ENCODE data around the gene PUSL1.

Gene PUSL1

DNA sequence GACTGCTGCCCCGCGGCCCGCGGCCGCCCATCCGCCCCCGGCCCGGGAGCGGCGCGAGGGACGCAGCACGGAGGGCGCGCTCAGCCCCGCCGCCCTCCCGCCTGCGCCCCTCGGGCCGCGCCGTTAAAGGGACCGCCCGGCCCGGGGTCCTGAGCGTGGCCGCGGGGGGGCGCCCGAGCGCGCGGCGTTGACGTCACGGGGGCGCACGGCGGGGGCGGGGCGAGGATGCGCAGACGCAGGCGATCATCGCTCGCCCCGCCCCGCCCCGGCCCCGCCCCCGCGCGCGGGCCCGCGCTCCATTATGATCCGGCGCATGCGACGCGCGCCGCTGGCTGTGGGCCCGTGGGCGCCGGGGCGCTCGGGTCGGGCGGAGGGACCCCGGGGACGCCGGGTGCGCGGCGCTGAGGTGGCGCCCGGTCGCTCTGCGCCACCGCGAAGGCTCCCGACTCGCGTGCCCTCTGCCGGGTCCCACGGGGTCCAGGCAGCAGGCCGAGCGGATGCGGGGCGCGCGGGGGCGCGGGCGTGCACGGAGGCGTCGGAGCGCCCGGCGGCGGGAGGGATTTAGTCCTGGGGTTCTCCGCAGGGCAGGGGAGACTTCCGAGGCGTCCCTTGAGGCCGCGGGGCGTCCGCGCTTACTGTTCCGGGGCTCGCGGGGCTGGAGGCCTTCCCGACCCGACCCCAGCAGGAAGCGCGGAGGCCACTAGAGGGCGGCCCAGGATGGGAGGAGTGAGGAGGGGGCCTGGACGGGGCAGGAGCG lies 41.0 kb downstream of the PUSL1 start, which contains the start of gene DVL1:
Gene DVL1 (minus strand): TSS at position 163 of the 757 bp plus-strand sequence. CDS start 353 bp downstream, outside the sequence.
- no CpG with 5 or more reads among the region's 122 CpGs for WGBS (ENCODE audit: extremely low coverage, insufficient coverage, insufficient read length)
- Histone ChIP-seq H3K27me3 (ENCODE audit: insufficient read depth, low read length) (peaks cover 5% of the 10 kb centered on the region), H3K79me1 (ENCODE audit: low read length) (peaks cover 14% of the 10 kb centered on the region), H3K14ac (ENCODE audit: low read length) (peak within 1 kb of the TSS; percentile 96), H3K4ac (ENCODE audit: low read depth, low read length) (peak within 1 kb of the TSS; percentile 94), H3K36me3 (ENCODE audit: control insufficient read depth in 1 of 2, insufficient read depth in 2 of 2, low read length in 2 of 2) (peaks cover 25 to 30% of the 10 kb centered on the region in 2 experiments), H2BK5ac (ENCODE audit: low read depth, low read length, poor library complexity) (peak within 1 kb of the TSS; percentile 85), H2BK120ac (ENCODE audit: insufficient read depth, low read length, poor library complexity) (peak within 1 kb of the TSS; percentile 62), H3K27ac (ENCODE audit: low read depth, low read length) (peak within 1 kb of the TSS; percentile 94), H2BK12ac (ENCODE audit: low read length) (no peak within 1 kb of the TSS), H3K9ac (ENCODE audit: low read length) (peak within 1 kb of the TSS; percentile 98), H3K18ac (ENCODE audit: low read length) (peak within 1 kb of the TSS; percentile 96), H3K79me2 (ENCODE audit: control insufficient read depth, insufficient read depth, low read length, poor library complexity) (peaks cover 28% of the 10 kb centered on the region), H3K4me2 (ENCODE audit: low read length) (peak within 1 kb of the TSS; percentile 95), H3K23ac (ENCODE audit: low read length) (no peak within 1 kb of the TSS), H2AFZ (ENCODE audit: insufficient read depth, low read length, poor library complexity) (peak within 1 kb of the TSS; percentile 78), H4K12ac (ENCODE audit: low read depth, low read length) (peak within 1 kb of the TSS; percentile 82), H3K4me1 (ENCODE audit: control insufficient read depth in 1 of 2, insufficient read depth in 2 of 2, low read length in 2 of 2) (peaks cover 27 to 47% of the 10 kb centered on the region in 2 experiments), H3K9me3 (ENCODE audit: insufficient read depth, low read depth, low read length) (no peaks in the 10 kb centered on the region), H4K91ac (ENCODE audit: low read depth, low read length) (peak within 1 kb of the TSS; percentile 97), H4K8ac (ENCODE audit: low read depth, low read length) (peak within 1 kb of the TSS; percentile 98), H3K4me3 (ENCODE audit: low read depth, low read length) (peak within 1 kb of the TSS; percentile 91), H2AK5ac (ENCODE audit: low read length) (peak within 1 kb of the TSS; percentile 87)
- DNase-seq = peak in 1 of 2 donors; percentile 79

DNA sequence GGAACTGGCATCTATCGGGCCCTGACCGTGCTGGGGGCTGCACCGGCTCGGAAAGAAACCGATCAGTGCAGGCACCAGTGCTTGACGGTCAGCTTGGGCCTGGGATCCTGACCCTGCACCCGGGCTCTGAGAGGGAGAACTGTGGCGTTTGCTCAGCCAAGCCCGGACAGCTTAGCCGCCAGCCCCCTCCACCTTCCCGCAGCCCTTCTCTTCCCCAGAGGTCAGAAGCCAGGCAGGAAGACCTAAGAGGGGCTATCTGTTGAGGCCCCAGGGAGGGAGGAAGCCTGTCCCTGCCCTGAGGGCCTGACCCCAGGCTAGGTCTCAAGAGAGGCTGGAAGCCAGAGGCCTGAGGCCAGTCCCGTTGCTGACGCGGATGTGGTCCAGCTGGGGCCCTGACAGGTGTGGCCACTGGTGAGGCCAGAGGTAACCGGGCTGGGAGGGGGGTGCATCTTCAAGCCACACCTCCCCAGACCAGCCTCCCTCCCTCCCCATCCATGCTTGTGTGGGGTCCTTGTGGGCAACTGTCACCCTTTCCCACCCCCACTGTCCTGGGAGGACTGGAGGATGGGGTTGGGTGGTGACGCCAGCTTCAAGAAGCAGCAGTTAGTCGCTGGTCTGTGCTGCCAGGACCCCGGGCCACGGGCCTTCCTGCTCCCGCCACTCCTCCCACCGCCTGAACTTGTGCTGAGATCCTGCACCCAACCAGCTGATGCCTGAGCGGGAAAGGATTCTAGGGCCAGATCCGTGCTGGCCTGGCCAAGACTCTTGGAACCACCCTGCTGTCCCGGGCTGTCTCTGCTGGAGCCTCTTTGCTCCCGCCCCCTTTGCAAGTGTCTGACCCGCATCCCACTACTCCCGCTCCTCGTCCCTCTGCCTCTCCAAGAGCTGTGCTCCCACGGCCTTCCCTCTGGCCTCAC lies 43.4 kb downstream of the PUSL1 start:
- no peaks in the 10 kb centered on the region for H3K9me3 ChIP-seq (ENCODE audit: insufficient read depth, low read depth, low read length)
- H3K9ac ChIP-seq (ENCODE audit: low read length) = no peak overlapping the region
- H2BK5ac ChIP-seq (ENCODE audit: low read depth, low read length, poor library complexity) = peak overlapping the region; percentile 32
- peaks cover 30 to 31% of the 10 kb centered on the region in 2 experiments for H3K36me3 ChIP-seq (ENCODE audit: control insufficient read depth in 1 of 2, insufficient read depth in 2 of 2, low read length in 2 of 2)
- H3K27me3 ChIP-seq (ENCODE audit: insufficient read depth, low read length) = peaks cover 9% of the 10 kb centered on the region
- H2BK120ac ChIP-seq (ENCODE audit: insufficient read depth, low read length, poor library complexity) = no peak overlapping the region
- WGBS (ENCODE audit: extremely low coverage, insufficient coverage, insufficient read length) = no CpG with 5 or more reads among the region's 29 CpGs
- H3K23ac ChIP-seq (ENCODE audit: low read length) = no peak overlapping the region
- H2BK12ac ChIP-seq (ENCODE audit: low read length) = no peak overlapping the region
- peaks cover 21% of the 10 kb centered on the region for H3K79me2 ChIP-seq (ENCODE audit: control insufficient read depth, insufficient read depth, low read length, poor library complexity)
- H4K8ac ChIP-seq (ENCODE audit: low read depth, low read length) = peak overlapping the region; percentile 67
- peak overlapping the region; percentile 55 for H2AK5ac ChIP-seq (ENCODE audit: low read length)
- no peak overlapping the region for H3K4ac ChIP-seq (ENCODE audit: low read depth, low read length)
- peak overlapping the region; percentile 33 for H3K4me2 ChIP-seq (ENCODE audit: low read length)
- peak overlapping the region; percentile 55 for H4K12ac ChIP-seq (ENCODE audit: low read depth, low read length)
- peak overlapping the region; percentile 56 for H4K91ac ChIP-seq (ENCODE audit: low read depth, low read length)
- DNase-seq = peak; percentile 93 to 95
- peak overlapping the region; percentile 35 for H3K27ac ChIP-seq (ENCODE audit: low read depth, low read length)
- peaks cover 18% of the 10 kb centered on the region for H3K79me1 ChIP-seq (ENCODE audit: low read length)
- H2AFZ ChIP-seq (ENCODE audit: insufficient read depth, low read length, poor library complexity) = no peak overlapping the region
- H3K18ac ChIP-seq (ENCODE audit: low read length) = peak overlapping the region; percentile 61
- peak overlapping the region; percentile 3 for H3K4me3 ChIP-seq (ENCODE audit: low read depth, low read length)
- H3K4me1 ChIP-seq (ENCODE audit: control insufficient read depth in 1 of 2, insufficient read depth in 2 of 2, low read length in 2 of 2) = peaks cover 31 to 43% of the 10 kb centered on the region in 2 experiments
- no peak overlapping the region for H3K14ac ChIP-seq (ENCODE audit: low read length)

DNA sequence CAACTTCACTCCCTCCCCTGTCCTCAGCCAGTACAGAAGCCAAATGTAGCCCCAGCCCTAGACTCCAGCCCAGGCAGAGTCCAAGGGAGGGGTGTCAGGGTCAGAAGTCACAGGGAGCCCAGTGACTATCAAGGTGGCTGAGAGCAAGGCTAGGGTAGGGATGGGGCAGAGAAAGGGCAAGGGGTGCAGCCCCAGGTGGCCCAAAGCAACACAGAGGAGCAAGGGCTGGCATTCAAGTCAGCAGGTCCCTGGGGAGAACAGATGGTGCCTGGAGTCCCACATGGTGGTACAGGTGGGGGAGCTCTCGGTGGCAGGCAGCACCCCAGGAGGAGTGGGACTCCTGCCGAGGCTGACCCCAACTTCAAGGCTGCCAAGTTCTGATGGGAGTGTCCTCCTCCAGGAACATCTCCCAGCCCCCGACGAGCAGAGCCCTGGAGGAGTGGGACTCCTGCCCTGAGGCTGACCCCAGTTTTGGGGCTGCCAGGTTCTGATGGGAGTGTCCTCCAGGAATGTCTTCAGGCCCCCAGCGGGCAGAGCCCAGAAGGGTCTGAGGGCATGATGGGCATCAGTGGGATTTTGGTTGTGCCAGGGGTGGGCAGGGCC lies 44.5 kb downstream of the PUSL1 start:
- H3K4ac ChIP-seq (ENCODE audit: low read depth, low read length) = no peak overlapping the region

More for the DNA sequence above, 44.5 kb downstream of the PUSL1 start:
- no peak overlapping the region for H2BK12ac ChIP-seq (ENCODE audit: low read length)
- no peak overlapping the region for H2BK120ac ChIP-seq (ENCODE audit: insufficient read depth, low read length, poor library complexity)
- H3K79me1 ChIP-seq (ENCODE audit: low read length) = peaks cover 25% of the 10 kb centered on the region
- no peak overlapping the region for H3K4me3 ChIP-seq (ENCODE audit: low read depth, low read length)
- H3K23ac ChIP-seq (ENCODE audit: low read length) = peak overlapping the region; percentile 50
- peak overlapping the region; percentile 18 for H3K9ac ChIP-seq (ENCODE audit: low read length)
- peaks cover 9% of the 10 kb centered on the region for H3K27me3 ChIP-seq (ENCODE audit: insufficient read depth, low read length)
- no peaks in the 10 kb centered on the region for H3K9me3 ChIP-seq (ENCODE audit: insufficient read depth, low read depth, low read length)
- no peak overlapping the region for H4K8ac ChIP-seq (ENCODE audit: low read depth, low read length)
- peak overlapping the region; percentile 14 for H3K18ac ChIP-seq (ENCODE audit: low read length)
- H3K14ac ChIP-seq (ENCODE audit: low read length) = no peak overlapping the region
- H3K4me2 ChIP-seq (ENCODE audit: low read length) = no peak overlapping the region
- DNase-seq = no peak
- no peak overlapping the region for H4K91ac ChIP-seq (ENCODE audit: low read depth, low read length)
- no peak overlapping the region for H4K12ac ChIP-seq (ENCODE audit: low read depth, low read length)
- no peak overlapping the region for H2AFZ ChIP-seq (ENCODE audit: insufficient read depth, low read length, poor library complexity)
- peaks cover 27 to 36% of the 10 kb centered on the region in 2 experiments for H3K4me1 ChIP-seq (ENCODE audit: control insufficient read depth in 1 of 2, insufficient read depth in 2 of 2, low read length in 2 of 2)
- no CpG with 5 or more reads among the region's 5 CpGs for WGBS (ENCODE audit: extremely low coverage, insufficient coverage, insufficient read length)
- no peak overlapping the region for H2AK5ac ChIP-seq (ENCODE audit: low read length)
- H3K79me2 ChIP-seq (ENCODE audit: control insufficient read depth, insufficient read depth, low read length, poor library complexity) = peaks cover 20% of the 10 kb centered on the region
- H3K27ac ChIP-seq (ENCODE audit: low read depth, low read length) = peak overlapping the region; percentile 42
- H3K36me3 ChIP-seq (ENCODE audit: control insufficient read depth in 1 of 2, insufficient read depth in 2 of 2, low read length in 2 of 2) = peaks cover 30 to 31% of the 10 kb centered on the region in 2 experiments
- H2BK5ac ChIP-seq (ENCODE audit: low read depth, low read length, poor library complexity) = no peak overlapping the region

All from trophoblast cell (in vitro differentiated cells and primary cell).